ENCODE measurements around the gene SLFNL1. TPM values are rescaled to one million over a fixed set of nuclear protein-coding genes. Genes with fewer than 3 reads are reported as not detected.

SLFNL1 gene
- total and polyA plus RNA-seq, 2 donors (not counting 1 experiment from before 2014, with no cell fraction given), result 0.18 to 1.2 TPM

DNA sequence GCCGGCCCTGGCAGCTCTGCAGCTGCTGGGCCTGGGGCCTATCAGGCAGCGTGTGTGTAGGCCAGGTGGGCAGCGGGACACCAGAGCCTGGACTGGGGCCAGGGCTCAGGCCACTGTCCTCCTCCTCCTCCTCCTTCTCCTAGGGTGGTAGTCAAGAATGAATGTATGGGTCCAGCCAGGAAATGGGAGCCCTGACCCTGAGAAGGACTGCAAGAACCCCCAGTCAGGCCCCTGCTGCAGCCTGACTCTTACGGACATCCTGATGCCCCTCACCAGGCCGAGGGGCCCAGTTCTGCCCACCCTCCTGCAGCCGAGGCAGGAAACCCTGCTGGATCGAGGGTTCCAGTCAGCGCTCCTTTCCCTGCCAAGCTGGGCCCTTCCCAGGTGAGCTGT, 3.5 kb downstream of the SLFNL1 start:
- Mint-ChIP-seq H3K9me3 (ENCODE audit: insufficient read depth) (no peaks in the 10 kb centered on the region), H3K4me3 (no peak overlapping the region), H3K4me1 (peaks cover 32% of the 10 kb centered on the region), H3K27me3 (no peaks in the 10 kb centered on the region), H3K27ac (no peak overlapping the region)
- H3K9ac ChIP-seq (ENCODE audit: low read length), result no peak overlapping the region
- intact Hi-C loops (cut with micrococcal nuclease), result no loop called here
- no peak overlapping the region for H3K27ac ChIP-seq (ENCODE audit: low read length in 2 of 2)
- 97% methylated on average over 6 of the region's 8 CpGs for WGBS (ENCODE audit: insufficient coverage)
- no peaks in the 10 kb centered on the region for H4K20me1 ChIP-seq (ENCODE audit: control insufficient read depth, insufficient read depth, low read length, poor library complexity, severe bottlenecking)
- no peak overlapping the region for H3K4me3 ChIP-seq (ENCODE audit: control extremely low read depth in 1 of 5, extremely low read depth in 1 of 5, insufficient read depth in 1 of 5, low read depth in 2 of 5, low read length in 4 of 5)
- peaks cover 0 to 3% of the 10 kb centered on the region in 2 experiments for H3K36me3 ChIP-seq (replicated peaks in 1 of 2; ENCODE audit: control extremely low read depth in 1 of 2, control insufficient read depth in 1 of 2, extremely low read depth in 1 of 2, insufficient read depth in 2 of 2, low read length in 1 of 2)
- POLR2A ChIA-PET, result no interaction called here
- no peak overlapping the region for H2AFZ ChIP-seq (ENCODE audit: insufficient read depth, low read depth, low read length, poor library complexity, severe bottlenecking)
- peaks cover 6 to 20% of the 10 kb centered on the region in 2 donors for H3K4me1 ChIP-seq (ENCODE audit: control insufficient read depth in 2 of 2, insufficient read depth in 2 of 2, low read length in 2 of 2)
- CTCF ChIA-PET, result no interaction called here
- no peaks in the 10 kb centered on the region for H3K27me3 ChIP-seq (replicated peaks in 1 of 4; ENCODE audit: control extremely low read depth in 1 of 4, control insufficient read depth in 3 of 4, insufficient read depth in 4 of 4, low read length in 3 of 4)
- H3K9me3 ChIP-seq (ENCODE audit: control extremely low read depth in 1 of 3, control insufficient read depth in 2 of 3, insufficient read depth in 1 of 3, low read length in 2 of 3), result peaks cover 0 to 4% (median 0%) of the 10 kb centered on the region in 3 donors
- no peak overlapping the region for H3K4me2 ChIP-seq (replicated peaks; ENCODE audit: low read depth, low read length, poor library complexity, severe bottlenecking)
- ATAC-seq (ENCODE audit: low read depth) (no peak), DNase-seq (no peak)
- TF ChIP-seq EZH2 (IDR thresholded peaks at IDR 0.05; ENCODE audit: borderline replicate concordance, insufficient read depth, low read depth, low read length, poor library complexity, severe bottlenecking), result no peak
- TF ChIP-seq, protein P1, sequence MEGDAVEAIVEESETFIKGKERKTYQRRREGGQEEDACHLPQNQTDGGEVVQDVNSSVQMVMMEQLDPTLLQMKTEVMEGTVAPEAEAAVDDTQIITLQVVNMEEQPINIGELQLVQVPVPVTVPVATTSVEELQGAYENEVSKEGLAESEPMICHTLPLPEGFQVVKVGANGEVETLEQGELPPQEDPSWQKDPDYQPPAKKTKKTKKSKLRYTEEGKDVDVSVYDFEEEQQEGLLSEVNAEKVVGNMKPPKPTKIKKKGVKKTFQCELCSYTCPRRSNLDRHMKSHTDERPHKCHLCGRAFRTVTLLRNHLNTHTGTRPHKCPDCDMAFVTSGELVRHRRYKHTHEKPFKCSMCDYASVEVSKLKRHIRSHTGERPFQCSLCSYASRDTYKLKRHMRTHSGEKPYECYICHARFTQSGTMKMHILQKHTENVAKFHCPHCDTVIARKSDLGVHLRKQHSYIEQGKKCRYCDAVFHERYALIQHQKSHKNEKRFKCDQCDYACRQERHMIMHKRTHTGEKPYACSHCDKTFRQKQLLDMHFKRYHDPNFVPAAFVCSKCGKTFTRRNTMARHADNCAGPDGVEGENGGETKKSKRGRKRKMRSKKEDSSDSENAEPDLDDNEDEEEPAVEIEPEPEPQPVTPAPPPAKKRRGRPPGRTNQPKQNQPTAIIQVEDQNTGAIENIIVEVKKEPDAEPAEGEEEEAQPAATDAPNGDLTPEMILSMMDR (IDR thresholded peaks at IDR 0.05), result no peak
- no peaks in the 10 kb centered on the region for H3K79me2 ChIP-seq (ENCODE audit: control insufficient read depth, insufficient read depth, low read length)

DNA sequence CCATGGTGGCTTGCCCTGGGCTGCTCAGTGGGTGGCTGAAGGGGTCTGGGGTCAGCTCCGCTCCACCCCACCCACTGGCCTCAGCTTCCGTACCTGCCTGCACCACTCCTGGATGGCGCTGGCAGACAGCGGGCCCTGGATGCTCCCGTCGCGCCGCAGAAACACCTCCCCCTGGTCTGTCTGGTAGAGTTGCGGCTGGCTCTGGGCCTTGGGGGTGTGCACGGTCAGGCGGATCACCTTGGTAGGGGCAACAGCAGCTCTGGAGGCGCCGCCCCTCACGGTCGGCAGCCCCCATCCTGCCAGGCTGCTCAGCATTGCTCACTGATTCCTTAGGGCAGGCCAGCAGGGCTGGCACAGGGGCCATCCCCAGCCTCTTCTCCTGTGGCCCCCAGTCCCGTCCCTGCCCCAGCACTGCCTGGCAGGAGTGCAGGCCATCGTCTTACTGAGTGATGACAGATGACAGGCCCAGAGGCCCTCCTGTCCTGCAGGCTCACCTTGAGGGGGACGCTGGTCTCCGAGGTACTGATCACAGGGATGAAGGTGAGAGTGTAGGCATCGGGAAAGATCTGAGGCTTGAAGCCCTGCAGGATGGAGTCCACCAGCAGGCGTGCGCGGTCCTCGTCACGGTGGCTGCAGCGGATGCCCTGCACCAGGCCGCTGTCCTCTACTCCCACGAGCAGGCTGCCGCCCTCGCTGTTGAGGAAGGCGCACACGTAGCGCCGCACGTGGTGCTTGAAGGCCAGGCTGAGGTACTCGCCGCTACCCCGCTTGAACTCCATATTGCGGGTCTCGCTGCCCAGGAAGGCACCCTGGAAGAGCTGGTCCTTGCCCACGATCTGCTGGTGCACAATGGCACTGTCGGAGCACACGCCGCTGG, 4.1 kb downstream of the SLFNL1 start:
- H3K27me3 ChIP-seq (replicated peaks in 1 of 4; ENCODE audit: control extremely low read depth in 1 of 4, control insufficient read depth in 3 of 4, insufficient read depth in 4 of 4, low read length in 3 of 4), result no peaks in the 10 kb centered on the region
- 98% methylated on average over 44 of the region's 44 CpGs for WGBS (ENCODE audit: insufficient coverage)
- intact Hi-C loops (cut with micrococcal nuclease), result no loop called here
- H3K4me1 ChIP-seq (ENCODE audit: control insufficient read depth in 2 of 2, insufficient read depth in 2 of 2, low read length in 2 of 2), result peaks cover 6 to 20% of the 10 kb centered on the region in 2 donors
- CTCF ChIA-PET, result no interaction called here
- peaks cover 0 to 8% of the 10 kb centered on the region in 2 experiments for H3K36me3 ChIP-seq (replicated peaks in 1 of 2; ENCODE audit: control extremely low read depth in 1 of 2, control insufficient read depth in 1 of 2, extremely low read depth in 1 of 2, insufficient read depth in 2 of 2, low read length in 1 of 2)
- no peak overlapping the region for H3K4me3 Mint-ChIP-seq
- no peak for DNase-seq
- no peak overlapping the region for H3K4me2 ChIP-seq (replicated peaks; ENCODE audit: low read depth, low read length, poor library complexity, severe bottlenecking)
- TF ChIP-seq EZH2 (IDR thresholded peaks at IDR 0.05; ENCODE audit: borderline replicate concordance, insufficient read depth, low read depth, low read length, poor library complexity, severe bottlenecking), result no peak
- TF ChIP-seq, protein P1 (IDR thresholded peaks at IDR 0.05), result no peak
- POLR2A ChIA-PET, result no interaction called here
- H4K20me1 ChIP-seq (ENCODE audit: control insufficient read depth, insufficient read depth, low read length, poor library complexity, severe bottlenecking), result no peaks in the 10 kb centered on the region
- H3K79me2 ChIP-seq (ENCODE audit: control insufficient read depth, insufficient read depth, low read length), result no peaks in the 10 kb centered on the region
- peaks cover 0 to 4% (median 0%) of the 10 kb centered on the region in 3 donors for H3K9me3 ChIP-seq (ENCODE audit: control extremely low read depth in 1 of 3, control insufficient read depth in 2 of 3, insufficient read depth in 1 of 3, low read length in 2 of 3)
- H3K4me1 Mint-ChIP-seq, result peaks cover 32% of the 10 kb centered on the region
- H3K27ac ChIP-seq (ENCODE audit: low read length in 2 of 2), result no peak overlapping the region
- ATAC-seq (ENCODE audit: low read depth), result no peak
- no peaks in the 10 kb centered on the region for H3K9me3 Mint-ChIP-seq (ENCODE audit: insufficient read depth)
- H3K27ac Mint-ChIP-seq, result no peak overlapping the region
- no peaks in the 10 kb centered on the region for H3K27me3 Mint-ChIP-seq
- H3K4me3 ChIP-seq (ENCODE audit: control extremely low read depth in 1 of 5, extremely low read depth in 1 of 5, insufficient read depth in 1 of 5, low read depth in 2 of 5, low read length in 4 of 5), result no peak overlapping the region
- H2AFZ ChIP-seq (ENCODE audit: insufficient read depth, low read depth, low read length, poor library complexity, severe bottlenecking), result no peak overlapping the region
- no peak overlapping the region for H3K9ac ChIP-seq (ENCODE audit: low read length)

Data from B cell (primary cell).